ENCODE results near the gene AUP1.
A peak's percentile ranks its signal among the peaks of the same experiment; 100 is the strongest.

AUP1 gene

DNA sequence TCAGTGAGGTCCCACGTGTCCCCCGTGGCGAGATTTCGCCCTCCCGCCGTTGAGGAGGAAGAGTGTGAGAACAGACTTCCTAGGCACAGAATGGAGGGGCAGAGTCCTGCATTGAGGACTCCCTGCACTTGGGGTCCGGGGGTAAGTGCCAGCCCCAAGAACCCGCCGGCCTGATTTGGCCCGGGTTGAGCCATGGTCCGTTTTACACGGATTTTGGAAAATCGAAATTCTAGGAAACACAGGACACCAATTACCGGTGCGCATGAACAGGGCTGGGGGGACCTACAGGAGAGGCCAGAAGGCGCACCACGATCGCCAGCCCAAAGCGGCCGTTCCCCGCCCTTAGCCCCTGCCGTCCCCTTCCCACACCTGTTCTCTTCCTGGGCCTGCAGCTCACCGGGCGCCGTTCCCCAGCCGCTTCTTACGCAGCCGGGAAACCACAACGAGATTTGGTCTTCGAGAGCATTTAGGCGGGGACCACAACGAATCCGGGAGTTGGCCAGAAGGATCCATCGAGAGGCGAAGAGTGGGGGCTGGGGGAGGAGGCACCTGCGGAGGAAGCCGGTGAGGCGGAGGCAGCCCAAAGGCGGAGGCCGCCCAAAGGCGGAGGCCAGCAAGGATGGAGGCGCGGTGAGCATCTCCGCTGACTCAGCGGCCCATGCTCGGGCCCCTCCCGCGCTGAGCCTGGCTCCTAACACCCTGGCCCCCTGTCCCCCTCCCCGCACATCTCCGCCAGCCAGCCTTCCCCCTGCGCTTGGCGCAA lies 15.7 kb downstream of the AUP1 start:
- no peak for DNase-seq (ENCODE audit: low read depth in 2 of 2)

GRCh38 chr2:74512744-74513604 lies 16.5 kb downstream of the AUP1 start:
- DNase-seq (ENCODE audit: low read depth in 2 of 2) = no peak

DNA sequence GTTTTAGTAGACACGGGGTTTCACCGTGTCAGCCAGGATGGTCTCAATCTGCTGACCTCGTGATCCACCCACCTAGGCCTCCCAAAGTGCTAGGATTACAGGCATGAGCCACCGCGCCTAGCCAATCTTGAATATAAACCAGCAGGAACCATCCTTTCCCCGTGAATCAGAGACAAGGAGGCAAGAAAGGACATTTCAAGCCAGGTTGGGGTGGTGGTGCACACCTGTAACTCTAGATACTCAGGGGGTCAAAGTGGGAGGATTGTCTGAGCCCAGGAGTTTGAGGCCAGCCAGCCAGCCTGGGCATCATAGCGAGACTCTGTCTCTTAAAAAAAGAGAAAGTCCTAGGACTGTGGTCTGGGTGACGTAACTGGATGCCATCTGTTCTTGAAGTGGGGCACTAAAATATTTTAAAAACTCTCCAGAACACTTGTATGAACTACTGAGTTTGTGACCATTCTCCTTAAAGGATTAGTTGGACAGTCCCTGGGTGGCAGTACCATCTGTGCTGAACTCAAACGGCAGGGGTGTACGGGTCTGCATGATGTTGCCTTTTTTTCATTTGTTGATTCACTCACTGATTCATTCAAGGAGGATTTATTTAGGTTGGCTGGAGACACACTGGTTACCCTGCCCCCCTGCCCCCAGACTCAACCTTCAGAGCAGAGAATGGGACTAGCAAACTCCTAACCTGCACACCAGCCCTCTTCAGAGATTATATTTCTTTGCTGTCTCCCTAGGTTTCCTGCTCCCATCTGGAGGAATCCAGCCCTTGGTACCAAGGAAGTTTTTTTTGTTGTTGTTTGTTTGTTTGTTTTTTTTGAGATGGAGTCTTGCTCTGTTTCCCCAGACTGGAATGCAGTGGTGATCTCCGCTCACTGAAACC lies 18.2 kb downstream of the AUP1 start:
- DNase-seq (ENCODE audit: low read depth in 2 of 2) = no peak

GRCh38 chr2:74510272-74510671 lies 19.2 kb downstream of the AUP1 start:
- DNase-seq (ENCODE audit: low read depth in 2 of 2) = no peak

GRCh38 chr2:74507926-74508520 lies 21.5 kb downstream of the AUP1 start:
- peak; percentile 82 for DNase-seq (ENCODE audit: low read depth in 2 of 2)

GRCh38 chr2:74507145-74507925 lies 22.2 kb downstream of the AUP1 start, which contains the start of gene PCGF1:
PCGF1 (minus strand) TSS chr2:74507695; CDS start chr2:74507668, 27 bp downstream.
- peak; percentile 96 to 97 for DNase-seq (ENCODE audit: low read depth in 2 of 2)

- DNase-seq (ENCODE audit: low read depth in 2 of 2) = no peak
These were observed 23.9 kb downstream of the AUP1 start for GRCh38 chr2:74505448-74506246.

DNA sequence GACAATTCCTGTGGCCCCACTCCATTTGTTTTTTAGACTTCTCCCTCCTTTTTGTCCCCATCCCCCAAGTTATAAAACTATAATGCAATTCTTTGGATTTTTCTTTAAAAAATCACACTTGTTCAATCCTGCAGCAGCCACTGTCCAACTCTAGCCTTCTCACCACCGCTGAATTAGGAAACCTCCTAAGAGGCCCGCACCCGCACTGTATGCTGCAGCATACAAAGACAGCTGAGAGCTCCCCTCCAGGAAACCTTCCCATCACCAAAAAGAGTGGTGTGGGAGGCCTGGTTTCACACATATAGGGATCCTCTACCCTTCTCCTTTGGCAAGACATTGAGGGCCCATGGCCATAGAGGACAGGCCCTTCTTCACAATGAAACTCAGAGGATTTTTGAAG lies 24.9 kb downstream of the AUP1 start:
- DNase-seq (ENCODE audit: low read depth in 2 of 2) = no peak

DNA sequence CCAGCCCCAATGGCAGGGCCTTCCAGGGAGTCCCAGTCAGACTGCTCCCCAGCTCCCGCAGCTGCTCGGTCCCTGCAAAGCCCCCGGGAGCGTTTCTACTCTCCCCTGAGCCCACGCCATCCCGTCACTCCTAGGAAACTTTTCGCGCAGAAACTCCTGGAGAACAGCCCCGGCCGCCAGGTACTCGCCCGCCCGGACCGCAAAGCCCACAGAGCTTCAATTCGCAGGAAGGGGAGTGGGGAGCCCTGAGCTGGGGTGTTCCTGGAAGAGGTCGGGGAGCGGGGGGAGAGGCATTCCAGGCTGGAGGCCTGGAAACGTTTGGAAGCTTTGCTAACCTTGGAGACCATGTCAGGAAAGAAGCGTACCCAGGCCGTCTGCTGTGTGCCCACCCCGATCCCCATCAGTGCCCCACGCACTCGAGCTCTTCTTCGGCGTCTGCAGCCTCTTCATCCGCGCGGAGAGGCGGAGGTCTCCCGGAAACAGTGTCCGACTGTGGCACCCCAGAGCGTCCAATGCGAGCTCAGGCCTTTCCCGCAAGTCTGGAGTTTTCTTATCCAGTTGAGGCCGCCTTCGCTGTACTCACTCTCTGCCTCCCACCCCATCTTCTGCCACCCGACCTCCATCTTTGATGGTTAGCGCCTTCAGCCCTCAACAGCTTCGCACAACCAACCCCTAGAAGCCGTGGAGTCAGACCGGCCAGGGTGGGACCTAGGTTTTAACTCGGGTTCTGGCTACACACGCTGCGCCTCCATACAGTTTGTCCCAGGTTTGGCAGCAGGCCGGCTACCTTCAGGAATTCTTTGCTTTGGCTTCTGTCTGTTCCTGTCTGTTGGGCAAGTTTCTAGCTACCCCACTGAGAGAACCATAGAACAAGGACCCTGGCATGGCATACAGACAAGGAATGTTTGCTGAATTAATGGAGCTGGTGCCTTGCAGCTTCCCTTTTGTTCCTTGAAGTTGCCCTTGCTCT lies 25.7 kb downstream of the AUP1 start:
- no peak for DNase-seq (ENCODE audit: low read depth in 2 of 2)

DNA sequence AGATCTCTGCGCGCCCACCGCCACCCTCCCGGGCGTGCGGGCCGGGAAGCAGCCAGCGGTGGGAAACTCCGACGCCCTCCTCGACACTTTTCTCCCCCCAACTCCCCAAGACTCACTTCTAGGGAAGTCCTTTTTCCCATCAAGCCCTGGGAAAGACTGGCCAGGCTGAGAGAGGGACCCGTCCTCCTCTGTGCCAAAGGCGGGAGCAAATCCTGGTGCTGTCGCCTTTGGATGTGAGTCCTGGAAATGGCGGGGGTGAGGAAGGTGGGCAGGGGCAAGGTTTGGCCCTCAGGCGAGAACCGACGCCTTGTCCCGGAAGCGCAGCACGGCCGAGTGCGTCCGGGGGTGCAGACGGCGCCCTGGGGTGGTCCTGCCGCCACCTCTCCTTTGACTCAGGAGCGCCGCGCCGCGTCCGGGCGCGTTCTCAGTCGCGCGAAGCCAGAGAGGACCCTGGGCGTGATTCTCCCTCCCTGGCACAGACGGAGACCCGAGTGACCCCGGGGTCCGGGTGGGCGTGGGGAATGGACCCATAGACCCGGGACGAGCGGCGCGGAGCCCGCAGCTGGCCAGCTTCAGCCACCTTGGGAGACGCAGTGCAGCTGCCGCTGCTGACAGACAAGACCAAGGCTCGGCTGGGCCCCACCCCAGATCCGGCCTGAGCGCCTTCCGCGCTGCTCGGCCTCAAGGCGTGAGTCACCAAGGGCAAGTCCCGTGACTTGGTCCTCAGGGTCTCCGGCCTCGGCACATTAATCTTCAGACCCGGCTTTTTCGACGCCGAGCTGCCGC lies 26.6 kb downstream of the AUP1 start:
- peak in 1 of 2 experiments; percentile 41 for DNase-seq (ENCODE audit: low read depth in 2 of 2)

- no peak for DNase-seq (ENCODE audit: low read depth in 2 of 2)
These were observed 27.3 kb downstream of the AUP1 start for GRCh38 chr2:74502147-74502719.

DNA sequence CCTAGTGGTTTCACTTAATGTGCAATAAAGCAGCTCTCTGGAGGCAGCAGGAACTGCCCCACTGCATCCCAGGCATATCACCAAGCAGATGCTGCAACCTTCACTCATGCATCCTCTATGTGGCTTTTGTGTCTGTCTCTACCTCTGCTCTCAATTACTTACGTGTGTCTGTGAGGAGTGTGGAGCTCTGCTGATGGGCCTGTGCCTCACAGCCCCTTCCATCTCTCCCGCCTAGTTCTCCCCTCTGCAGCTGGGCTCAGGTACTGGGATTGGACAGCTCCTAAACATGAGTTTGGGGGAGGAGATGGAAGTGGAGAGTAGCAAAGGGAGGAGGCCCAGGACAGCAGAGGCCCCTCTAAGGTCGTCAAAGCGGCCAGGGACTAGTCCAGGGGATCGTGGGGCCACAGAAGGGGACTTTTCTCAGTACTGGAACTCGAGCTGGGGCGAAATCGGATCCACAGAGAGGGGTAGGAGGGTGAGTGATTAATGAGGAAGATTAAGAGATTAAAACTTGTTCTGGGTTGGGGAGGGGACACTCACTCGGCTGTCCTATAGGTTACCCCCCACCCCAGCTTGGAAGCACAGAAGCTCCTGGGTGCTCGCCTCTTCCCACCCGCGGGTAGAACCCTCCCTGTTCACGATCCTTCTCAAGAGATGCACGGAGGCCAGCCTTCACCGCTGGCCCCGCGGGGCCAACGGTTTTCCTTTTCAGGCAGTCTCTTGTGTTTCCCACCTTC lies 28.0 kb downstream of the AUP1 start:
- no peak for DNase-seq (ENCODE audit: low read depth in 2 of 2)

GRCh38 chr2:74500578-74500946 lies 28.9 kb downstream of the AUP1 start:
- DNase-seq (ENCODE audit: low read depth in 2 of 2) = no peak

DNA sequence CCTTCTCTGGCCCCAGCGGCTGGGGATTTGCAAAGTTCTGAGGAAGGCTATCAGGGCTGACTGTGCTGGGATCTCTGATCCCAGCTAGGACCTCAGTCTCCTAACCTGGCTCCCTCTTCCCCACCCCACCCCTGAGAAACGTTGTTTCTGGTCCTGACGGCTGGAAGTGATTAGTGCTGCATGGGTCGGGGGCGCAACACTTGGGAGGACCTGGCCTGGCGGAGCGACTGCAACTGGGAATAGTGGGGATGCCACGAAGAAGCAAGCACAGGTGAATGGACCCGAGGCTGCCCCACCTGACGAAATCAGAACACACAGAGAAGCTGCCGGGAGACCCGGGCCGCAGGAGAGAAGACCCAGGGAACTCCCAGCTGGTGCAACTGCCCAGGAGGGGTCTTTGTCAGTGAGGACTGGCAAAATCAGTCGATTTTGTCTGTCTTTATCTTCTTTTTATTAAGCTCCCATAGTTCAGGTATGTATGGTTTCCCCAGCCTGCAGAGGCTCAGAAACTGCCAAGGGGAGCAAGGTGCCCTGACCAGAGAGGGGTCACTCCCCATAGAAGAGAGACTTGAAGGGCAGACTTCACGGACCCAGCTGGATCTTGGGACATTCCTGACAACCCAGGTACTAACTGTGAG lies 29.4 kb downstream of the AUP1 start:
- no peak for DNase-seq (ENCODE audit: low read depth in 2 of 2)

- no peak for DNase-seq (ENCODE audit: low read depth in 2 of 2)
These were observed 30.1 kb downstream of the AUP1 start, which contains the start of gene LBX2 for GRCh38 chr2:74499267-74499939. LBX2 (minus strand) TSS chr2:74499603; CDS start chr2:74499537, 66 bp downstream.
